ENCODE measurements around the gene ST6GAL1.
"Not testable (repeated sequence)": the region's sequence is repeated elsewhere in the genome, so short reads cannot be mapped to it uniquely, and the experiment has no call there.

ST6GAL1 gene

DNA sequence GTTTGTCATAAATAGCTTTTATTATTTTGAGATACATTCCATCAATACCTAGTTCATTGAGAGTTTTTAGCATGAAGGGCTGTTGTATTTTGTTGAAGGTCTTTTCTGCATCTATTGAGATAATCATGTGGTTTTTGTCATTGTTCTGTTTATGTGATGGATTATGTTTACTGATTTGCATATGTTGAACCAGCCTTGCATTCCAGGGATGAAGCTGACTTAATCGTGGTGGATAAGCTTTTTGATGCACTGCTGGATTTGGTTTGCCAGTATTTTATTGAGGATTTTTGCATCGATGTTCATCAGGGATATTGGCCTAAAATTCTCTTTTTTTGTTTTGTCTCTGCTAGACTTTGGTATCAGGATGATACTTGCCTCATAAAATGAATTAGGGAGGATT is 124.1 kb downstream of the ST6GAL1 start:
- FAIRE-seq: not testable (repeated sequence)

DNA sequence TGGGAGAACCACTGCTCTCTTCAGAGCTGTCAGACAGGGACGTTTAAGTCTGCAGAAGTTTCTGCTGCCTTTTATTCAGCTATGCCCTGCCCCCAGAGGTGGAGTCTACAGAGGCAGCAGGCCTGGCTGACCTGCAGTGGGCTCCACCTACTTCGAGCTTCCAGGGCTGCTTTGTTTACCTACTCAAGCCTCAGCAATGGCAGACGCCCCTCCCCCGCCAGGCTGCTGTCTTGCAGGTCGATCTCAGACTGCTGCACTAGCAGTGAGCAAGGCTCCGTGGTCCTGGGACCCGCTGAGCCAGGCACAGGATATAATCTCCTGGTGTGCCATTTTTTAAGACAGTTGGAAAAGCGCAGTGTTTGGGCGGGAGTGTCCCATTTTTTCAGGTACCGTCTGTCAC is 127.5 kb downstream of the ST6GAL1 start:
- FAIRE-seq: not testable (repeated sequence)

DNA sequence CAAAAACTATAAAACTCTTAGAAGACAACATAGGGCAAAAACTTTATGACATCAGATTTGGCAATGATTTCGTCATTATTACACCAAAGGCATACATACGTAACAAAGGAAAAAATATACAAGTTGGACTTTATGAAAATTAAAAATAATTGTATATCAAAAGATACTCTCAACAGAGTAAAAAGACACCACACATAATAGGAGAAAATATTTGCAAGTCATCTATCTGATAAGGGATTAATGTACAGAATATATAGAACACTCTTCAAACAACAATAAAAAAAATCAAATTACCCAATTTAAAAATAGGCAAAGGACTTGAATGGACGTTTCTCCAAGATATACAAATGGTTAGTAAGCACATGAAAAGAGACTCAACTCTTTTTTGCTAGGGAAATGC is 131.4 kb downstream of the ST6GAL1 start:
- FAIRE-seq: no peak

DNA sequence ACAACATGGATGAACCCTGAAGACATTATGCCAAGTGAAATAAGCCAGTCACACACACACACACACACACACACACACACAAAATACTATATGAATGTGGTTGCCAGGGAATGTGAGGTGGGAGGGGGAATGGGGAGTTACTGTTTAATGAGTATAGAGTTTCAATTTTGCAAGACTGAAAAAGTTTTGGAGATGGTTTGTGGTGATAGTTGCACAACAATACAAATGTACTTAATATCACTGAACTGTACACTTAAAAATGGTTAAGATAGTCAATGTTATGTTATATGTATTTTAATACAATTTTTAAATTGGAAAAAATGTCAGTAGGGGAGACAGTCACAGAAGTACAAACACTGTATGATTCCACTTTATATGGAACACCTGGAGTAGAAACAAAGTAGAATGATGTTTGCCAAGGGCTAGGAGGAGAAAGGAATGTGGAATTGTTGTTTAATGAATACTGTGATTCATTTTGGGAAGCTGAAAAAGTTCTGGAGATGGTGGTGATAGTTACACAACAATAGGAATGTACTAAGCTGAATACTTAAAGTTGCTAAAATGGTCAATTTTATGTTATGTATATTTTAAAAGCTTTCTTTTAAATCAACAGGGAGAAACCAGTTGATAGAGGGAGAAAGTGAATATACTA is 132.3 kb downstream of the ST6GAL1 start:
- FAIRE-seq: no peak

DNA sequence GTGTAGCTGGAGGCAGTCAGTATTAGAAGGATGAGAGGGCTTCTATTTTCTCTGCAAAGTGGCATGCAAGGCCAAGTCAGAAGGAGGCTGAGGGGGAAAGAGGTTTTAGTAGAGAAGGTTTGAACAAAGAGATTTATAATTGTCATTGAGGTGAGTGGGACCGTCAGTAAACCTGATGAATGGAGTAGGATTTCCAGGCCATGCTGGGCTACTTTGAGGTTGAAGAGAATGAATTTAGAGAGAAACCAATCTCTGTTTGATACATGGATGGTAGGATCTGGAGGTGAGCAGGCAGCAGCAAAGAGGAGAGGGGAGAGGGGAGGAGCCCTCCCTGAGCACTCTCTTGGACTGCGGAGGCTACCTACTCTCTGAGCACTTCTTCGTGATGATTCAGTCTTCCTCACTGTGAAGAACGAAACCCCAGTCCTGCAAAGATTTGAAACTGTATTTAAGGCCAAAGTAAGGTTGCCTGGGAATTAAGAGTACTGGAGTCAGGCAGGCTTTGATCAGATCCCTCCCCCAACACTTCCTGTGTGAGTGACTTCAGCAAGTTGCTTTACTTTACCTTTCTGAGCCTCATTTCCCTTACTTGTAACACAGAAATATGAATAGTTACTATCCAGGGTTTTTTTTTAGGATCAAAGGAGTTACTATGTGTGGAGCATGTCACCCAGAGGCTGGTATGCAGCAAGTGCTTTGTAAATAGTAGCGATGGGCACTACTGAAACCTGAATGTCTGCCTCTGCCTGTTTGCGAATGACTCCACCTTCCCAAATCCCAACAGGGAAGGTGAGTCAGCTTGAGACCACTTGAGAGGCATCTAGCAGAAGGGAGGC is 133.2 kb downstream of the ST6GAL1 start:
- no peak for FAIRE-seq

DNA sequence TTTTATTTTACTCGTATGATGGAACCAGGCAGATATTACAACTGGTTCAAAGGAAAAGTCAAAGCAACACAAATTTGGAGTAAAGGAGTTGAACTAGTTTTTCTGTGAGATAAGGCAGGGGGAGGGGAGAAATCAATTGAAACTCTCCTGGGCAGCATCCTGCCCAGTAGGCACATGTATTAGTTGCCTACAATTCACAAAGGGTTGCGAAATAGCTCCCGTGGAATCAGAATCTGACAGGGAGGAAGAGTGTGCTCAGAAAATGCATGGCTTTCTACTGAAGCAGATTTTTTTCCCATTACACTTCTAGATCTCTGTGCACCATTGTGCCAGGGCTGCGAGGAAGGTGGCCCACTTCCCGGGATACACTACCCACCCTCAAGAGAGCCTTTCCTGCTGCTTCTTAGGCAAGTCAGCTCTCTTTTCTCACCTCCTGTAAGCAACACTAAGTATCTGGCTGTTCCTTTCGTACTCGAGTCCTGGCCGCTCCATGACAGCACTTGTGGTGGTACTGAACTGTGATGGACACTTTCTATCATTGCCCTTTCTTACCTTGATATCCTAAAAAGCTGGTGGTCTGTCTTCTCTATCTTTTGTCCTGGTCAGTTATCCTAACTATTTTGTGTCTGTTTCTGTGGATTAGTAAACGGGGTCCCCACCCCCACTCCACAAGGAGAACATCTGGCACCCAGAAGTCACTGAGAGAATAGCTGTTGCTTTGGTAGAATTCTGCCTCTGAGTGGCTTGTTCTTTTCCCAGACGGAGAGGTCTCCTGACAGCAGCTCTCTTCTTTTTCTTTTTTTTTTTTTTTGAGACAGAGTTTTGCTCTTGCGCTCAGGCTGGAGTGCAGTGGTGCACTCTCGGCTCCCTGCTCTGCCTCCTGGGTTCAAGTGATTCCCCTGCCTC is 134.1 kb downstream of the ST6GAL1 start:
- no peak for FAIRE-seq

DNA sequence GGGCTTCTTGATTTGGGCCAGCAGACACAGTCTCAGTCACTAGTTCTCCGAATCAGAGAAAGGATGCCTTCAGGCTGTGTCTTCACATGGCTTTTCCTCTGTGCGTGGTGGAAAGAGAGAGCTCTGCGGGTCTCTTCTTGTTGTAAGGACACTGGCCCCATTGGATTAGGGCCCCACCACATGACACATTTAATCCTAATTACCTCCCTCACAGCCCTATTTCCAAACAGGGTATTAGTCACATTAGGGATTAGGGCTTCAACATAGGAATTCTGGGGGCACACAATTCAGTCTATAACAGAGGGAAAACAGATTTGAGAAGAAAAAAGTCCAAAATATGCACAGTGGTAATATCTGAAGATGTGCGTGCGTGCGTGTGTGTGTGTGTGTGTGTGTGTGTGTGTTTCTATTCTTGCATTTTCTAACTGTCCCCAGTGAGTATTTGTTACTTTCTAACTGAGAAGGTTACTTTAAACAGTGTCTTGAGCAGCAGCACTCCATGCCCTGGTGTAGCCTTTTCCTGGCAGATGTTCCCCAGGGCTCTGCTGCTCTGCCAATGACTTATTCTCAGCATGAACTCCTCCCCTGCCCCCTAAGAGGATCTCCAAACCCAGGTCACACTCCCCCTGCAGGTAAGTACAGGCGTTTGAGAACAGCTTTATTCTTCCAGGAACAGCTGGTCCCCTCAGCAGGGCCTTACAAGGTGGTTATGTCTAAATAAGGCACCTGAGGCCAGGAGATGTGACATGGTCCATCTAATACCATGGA is 136.1 kb downstream of the ST6GAL1 start:
- FAIRE-seq: no peak

DNA sequence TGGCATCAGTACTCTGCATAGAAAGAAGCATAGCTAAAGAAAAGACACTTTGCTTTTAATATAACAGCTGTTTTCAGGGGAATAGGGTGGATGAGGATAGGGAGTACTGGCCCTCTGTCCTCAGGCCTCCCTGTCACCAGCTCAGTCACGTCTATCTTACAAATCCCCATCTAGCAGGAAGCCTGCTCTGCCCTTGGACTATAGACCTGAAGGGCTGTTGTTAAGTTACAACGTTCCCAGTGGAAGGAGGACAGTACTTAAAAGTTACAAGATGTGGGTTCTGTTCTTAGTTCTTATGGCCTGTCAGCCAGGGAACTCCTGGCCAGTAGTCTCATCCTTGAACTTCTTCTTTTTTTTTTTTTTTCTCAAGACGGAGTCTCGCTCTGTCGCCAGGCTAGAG is 138.5 kb downstream of the ST6GAL1 start:
- no peak for FAIRE-seq

DNA sequence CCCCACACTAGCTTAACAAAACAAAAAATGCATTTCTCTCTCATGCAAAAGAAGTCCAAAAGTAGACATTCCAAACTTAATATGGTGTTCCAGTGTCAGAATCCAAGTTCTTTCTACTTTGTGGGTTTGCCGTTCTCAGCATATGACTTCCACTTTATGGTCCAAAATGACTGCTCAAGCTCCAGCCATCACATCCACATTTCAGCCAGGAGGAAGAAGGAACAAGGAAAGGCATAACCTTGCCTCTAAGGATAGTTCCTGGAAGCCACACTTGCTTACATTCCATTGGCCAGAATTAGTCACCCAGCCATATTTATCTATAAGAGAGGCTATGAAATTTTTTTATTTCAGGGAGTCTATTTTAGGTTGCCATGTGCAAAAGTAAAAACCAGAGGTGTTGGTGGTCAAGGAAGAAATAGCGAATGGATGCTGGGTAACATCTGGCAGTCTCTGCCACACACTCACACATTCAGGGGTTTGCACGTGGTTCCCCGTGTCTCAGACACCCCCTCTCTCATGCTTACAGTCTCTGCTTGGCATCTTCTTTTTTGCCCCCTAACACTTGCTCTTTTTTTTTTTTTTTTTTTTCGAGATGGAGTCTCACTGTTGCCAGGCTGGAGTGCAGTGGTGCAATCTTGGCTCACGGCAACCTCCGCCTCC is 139.7 kb downstream of the ST6GAL1 start:
- no peak for FAIRE-seq

DNA sequence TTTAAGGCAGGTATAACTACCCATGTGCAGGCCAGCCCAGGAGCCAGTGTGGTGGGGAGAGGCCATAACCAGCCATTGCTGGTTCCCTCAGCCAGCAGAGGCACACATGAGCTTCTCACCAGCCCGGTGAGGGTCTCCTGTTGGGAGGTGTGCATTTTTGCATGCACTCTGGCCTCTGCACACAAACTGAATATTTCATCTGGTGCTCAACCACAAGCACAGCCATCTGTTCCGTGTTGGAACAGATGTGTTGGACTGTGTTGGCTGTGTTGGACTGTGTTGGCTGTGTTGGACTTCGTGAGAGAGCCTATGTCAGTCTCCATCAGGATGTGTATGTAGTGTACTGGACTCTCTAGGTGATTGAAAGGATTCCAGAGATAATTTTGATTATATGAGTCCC is 141.8 kb downstream of the ST6GAL1 start:
- no peak for FAIRE-seq

DNA sequence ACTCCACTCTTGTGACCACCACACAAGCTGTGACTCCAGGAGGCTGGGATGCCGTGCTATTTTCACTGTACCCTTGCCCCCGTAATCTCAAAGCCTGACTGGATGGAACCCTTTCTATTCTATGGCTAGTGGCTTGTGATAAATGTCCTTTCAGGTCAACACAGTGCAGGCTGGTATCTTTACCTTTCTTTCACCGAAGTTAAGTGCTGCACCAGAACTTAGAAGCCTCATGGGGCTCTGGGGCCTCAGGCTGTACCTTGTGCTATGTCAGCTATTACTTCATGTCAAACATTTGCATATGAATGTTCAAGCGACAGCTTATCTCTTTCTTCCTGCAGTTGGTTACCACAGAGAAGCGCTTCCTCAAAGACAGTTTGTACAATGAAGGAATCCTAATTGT is 142.2 kb downstream of the ST6GAL1 start:
- no peak for FAIRE-seq

DNA sequence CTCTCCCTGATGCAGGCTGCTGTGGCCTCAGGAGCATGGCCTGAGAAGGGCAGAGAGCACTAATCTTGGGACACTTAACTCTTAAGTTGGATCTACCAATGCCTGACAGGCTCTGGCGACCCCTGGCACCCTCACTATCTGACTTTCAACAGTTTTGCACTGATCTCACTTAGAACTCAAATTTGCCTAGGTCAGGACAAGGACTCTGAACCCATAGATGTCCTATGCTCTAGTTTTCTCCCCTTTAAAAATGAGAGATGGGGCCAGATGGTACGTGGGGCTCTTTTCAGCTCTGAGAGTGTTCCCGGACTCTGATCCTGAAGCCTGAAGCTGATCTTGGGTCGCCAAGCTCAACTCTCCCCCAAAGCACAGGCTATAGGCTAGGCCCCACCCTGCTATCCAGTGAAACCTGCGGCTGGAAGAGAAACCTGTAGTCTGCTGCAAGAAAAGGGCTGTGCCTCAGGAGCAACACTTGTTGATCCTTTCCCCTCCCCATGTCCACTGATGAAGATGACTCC is 143.3 kb downstream of the ST6GAL1 start:
- no peak for FAIRE-seq

DNA sequence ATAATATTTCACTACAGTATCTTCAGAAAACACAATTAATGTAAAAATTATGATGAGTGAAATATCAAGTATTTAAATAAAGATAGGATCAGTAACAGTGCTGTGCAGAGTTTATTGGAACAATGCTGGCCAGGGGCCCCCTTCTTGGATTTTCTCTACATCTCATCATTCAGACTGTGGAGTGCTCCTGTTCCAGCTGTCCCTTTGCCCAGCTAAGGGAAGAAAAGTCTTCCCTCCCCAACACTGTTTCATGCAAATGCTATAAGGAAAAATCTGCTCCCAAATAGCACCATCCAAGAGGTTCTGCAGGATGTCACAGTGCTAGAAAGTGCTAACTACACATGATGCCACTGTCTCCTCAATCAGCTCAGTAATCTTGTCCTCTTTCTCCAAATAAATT is 144.5 kb downstream of the ST6GAL1 start:
- no peak for FAIRE-seq

DNA sequence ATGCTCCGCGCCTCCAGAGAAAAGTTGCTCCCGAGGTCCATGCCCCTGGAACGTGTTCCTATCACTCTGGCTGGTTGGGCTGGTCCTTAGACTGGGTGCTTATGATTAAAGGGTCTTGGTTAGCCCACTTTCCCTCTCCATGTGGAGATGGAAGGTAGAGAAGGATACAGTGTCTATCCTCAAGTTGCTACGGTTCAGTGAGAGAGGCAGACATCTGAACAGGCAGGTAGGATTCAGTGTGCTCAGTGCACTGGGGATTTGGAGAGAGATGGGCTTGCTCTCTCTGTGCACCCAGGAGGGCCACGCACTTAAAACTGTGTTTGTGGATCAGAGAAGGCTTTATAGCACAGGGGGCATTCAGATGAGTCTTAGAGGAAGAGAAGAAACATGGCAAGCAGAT is 146.0 kb downstream of the ST6GAL1 start:
- FAIRE-seq: no peak

DNA sequence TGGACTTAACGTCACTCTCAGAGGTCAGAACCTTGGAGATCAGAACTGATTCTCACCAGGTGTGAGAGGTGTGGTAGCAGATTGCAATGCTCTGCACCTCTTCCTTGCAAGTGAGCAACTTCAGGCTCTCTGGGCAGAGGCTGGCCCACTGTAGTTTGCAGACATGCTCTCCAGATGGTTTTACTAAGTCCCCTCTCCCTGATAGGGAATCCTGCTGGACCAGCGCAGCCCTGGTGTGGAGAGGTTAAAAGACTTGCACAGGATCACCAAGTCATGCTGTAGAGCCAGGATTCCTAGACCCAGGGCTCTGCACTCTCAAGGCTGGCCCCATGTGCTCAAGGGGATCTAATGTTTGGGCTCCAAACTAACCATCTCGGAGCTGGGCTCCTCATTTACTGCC is 146.8 kb downstream of the ST6GAL1 start:
- FAIRE-seq: no peak

DNA sequence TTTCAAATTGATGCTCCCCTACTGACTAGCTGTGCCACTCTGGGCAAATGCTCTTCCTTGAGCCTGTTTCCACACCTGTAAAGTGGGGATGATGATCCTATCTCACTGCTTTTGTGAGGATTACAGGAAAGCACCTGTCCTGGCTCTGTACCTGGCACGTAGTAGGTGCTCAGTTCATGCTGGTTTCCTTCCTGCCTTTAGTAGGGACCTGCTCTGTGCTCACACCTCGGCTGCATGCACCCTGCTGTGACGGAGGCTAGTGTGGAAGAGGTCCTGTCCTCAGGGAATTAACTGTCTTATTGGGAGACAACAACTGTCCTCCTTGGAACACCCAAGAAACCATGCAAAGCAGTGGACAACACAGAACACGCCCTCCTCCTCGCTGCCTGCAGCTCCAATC is 147.2 kb downstream of the ST6GAL1 start:
- FAIRE-seq: no peak

DNA sequence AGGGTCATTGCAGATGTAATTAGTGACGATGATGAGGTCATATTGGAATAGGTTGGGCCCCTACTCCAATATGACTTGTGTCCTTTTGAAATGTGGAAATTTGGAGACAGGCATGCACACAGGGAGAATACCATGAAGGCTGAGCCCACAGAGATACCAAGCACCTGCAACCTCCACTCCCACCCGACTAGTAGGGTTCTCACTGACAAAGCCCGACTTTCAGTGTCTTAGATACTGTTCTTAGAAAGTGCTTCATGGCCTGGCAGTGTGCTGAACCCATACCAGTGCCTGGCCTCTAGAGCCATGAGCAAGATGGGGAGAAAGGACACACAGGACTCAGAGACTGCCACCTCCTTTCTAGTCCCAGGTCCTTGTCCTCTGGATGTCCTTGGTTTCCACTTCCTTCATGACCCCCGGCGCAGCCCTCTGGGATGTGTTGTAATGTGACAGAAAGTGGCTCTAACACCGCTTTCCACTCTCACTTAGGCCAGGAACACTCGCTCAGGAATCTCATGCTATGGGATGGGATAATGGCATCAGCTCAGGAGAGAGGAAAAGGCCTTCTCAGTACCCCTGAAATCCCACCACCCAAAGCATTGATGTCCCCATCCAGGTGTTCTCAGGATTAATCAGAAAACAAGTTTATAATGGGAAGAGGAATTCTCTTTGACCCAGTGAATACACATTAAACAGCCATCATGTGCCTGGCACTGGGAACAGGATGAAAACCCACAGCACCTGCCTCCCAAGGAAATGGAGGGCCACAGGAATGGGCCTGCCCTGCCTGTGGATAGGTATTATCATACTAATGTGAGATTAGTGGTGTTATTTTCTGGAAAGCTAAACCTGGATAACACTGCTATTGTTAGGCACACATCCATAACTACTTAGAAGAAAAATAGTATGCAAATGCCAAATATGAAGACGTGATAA is 149.0 kb downstream of the ST6GAL1 start:
- FAIRE-seq: no peak

DNA sequence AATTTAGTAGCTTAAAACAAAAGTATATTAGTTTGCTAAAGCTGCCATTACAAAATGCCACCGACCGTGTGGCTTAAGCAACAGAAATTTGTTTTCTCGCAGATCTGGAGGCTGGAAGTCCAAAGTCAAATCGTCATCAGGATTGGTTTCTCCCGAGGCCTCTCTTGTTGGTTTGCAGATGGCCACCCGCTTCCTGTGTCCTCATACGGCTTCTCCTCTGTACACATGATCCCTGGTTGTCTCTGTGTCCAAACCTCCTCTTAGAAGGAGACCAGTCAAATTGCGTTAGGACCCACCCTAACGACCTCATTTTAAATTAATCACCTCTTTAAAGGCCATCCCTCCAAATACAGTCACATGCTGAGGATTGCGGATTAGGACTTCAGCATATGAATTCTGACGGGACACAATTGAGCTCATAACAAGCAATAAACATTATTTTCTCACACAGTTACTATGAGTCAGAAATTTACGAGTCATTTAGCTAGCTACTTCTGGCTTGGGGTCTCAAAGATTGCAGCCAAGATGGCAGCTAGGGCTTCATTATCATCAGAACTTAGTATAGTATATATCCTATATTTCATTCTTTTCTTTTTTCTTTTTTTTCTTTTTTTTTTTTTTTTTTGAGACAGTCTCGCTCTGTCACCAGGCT is 150.6 kb downstream of the ST6GAL1 start:
- no peak for FAIRE-seq

DNA sequence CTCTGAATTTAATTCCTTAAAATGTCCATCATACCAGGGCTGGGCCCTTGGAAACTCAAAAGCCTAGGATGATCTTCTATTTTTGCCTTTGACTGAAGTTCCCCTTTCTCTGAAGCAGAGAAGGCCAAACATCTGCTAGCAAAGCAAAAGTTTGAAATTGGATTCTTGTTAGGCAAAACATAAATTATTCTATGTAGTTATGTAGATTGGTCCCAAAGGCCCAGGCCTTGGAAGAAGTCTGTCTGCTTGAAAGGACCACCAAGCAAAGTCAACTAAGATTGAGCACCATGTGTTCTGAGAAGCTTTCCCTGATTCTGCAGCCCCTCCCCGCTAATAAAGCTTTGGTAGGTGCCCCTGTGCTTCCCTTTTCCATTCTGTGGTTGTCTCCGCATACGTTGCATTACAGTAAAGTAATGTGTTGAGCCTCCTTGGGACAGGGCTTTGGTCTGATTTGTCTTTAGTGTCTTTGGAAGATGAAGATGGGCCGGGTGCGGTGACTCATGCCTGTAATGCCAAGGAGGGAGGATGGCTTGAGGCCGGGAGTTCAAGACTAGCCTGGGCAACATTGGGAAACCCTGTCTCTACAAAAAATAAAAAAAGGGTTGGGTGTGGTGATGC is 152.5 kb downstream of the ST6GAL1 start:
- no peak for FAIRE-seq

DNA sequence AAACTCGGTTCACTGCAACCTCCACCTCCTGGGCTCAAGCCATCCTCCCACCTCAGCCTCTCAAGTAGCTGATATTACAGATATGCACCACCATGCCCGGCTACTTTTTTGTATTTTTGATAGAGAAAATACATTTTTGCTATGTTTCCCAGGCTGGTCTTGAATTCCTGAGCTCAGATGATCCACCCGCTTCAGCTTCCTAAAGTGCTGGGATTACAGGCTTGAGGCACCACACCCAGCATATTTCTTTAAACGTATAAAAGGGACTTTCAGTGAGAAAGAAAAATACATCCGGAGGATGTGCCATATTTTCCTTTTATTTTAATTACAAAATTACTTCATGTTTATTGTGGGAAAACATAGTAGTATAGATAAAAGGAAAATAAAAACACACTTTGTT is 153.8 kb downstream of the ST6GAL1 start:
- no peak for FAIRE-seq

Data from A204.1 (cell line).